Stimulated activated CD8-positive, alpha-beta memory T cell treated with anti-CD3 and anti-CD28 coated beads, Interleukin-12 subunit alpha, Interleukin-12 subunit beta, amount 100 ng/mL, for 24 hours (primary cell): ENCODE measurements around the gene TBC1D22A.
"Not testable (repeated sequence)": the region's sequence is repeated elsewhere in the genome, so short reads cannot be mapped to it uniquely, and the experiment has no call there.

Experiments used
- DNase-seq: peaks from one replicate; pipeline ENCODE4 v3.0.0-alpha.2; 2020; ENCODE audit errors: extremely low read depth

Gene TBC1D22A

GRCh38 chr22:46972901-46973831, 210.7 kb downstream of the TBC1D22A start:
- DNase-seq = no peak

- no peak for DNase-seq
Observed at GRCh38 chr22:46974077-46974476, 211.6 kb downstream of the TBC1D22A start.

- DNase-seq = no peak
Observed at GRCh38 chr22:46974631-46975585, 212.5 kb downstream of the TBC1D22A start.

- no peak for DNase-seq
Observed at GRCh38 chr22:46976143-46976542, 213.7 kb downstream of the TBC1D22A start.

GRCh38 chr22:46976598-46976997, 214.1 kb downstream of the TBC1D22A start:
- DNase-seq = no peak

GRCh38 chr22:46977656-46978343, 215.3 kb downstream of the TBC1D22A start:
- DNase-seq = no peak

GRCh38 chr22:46978668-46979067, 216.2 kb downstream of the TBC1D22A start:
- DNase-seq = not testable (repeated sequence)

- DNase-seq = no peak
Observed at GRCh38 chr22:46979506-46979905, 217.1 kb downstream of the TBC1D22A start.

- no peak for DNase-seq
Observed at GRCh38 chr22:46980392-46980791, 217.9 kb downstream of the TBC1D22A start.

- no peak for DNase-seq
Observed at GRCh38 chr22:46982635-46983034, 220.2 kb downstream of the TBC1D22A start.

- no peak for DNase-seq
Observed at GRCh38 chr22:46983046-46983445, 220.6 kb downstream of the TBC1D22A start.

- no peak for DNase-seq
Observed at GRCh38 chr22:46984751-46985506, 222.5 kb downstream of the TBC1D22A start.

- no peak for DNase-seq
Observed at GRCh38 chr22:46985507-46985882, 223.0 kb downstream of the TBC1D22A start.

GRCh38 chr22:46986788-46987187, 224.3 kb downstream of the TBC1D22A start:
- no peak for DNase-seq

- DNase-seq = no peak
Observed at GRCh38 chr22:46990937-46991550, 228.6 kb downstream of the TBC1D22A start.

GRCh38 chr22:46991666-46992065, 229.2 kb downstream of the TBC1D22A start:
- DNase-seq = no peak

GRCh38 chr22:46992121-46992731, 229.8 kb downstream of the TBC1D22A start:
- no peak for DNase-seq

GRCh38 chr22:46993633-46994032, 231.2 kb downstream of the TBC1D22A start:
- no peak for DNase-seq

- DNase-seq = no peak
Observed at GRCh38 chr22:46994265-46994664, 231.8 kb downstream of the TBC1D22A start.

- no peak for DNase-seq
Observed at GRCh38 chr22:46994983-46995382, 232.5 kb downstream of the TBC1D22A start.
